ENCODE measurements around the gene CCL18. TPM values are rescaled to one million over a fixed set of nuclear protein-coding genes. Genes with fewer than 3 reads are reported as not detected.

Gene CCL18
- total RNA-seq, 1 experiment from 2014 or later, result not detected

GRCh38 chr17:36069136-36069535 is 5.1 kb downstream of the CCL18 start:
- Histone ChIP-seq H3K4me1 (ENCODE audit: control insufficient read depth, insufficient read depth, low read length) (no peaks in the 10 kb centered on the region), H3K27ac (ENCODE audit: low read length) (no peak overlapping the region), H3K36me3 (ENCODE audit: control insufficient read depth, insufficient read depth, low read length) (no peaks in the 10 kb centered on the region), H3K4me3 (ENCODE audit: low read depth in 2 of 2, low read length in 2 of 2) (no peak overlapping the region), H3K9me3 (ENCODE audit: control insufficient read depth, insufficient read depth, low read depth, low read length) (no peaks in the 10 kb centered on the region), H3K27me3 (ENCODE audit: control insufficient read depth, insufficient read depth, low read length) (peaks cover 5% of the 10 kb centered on the region)
- no peak for TF ChIP-seq POLR2AphosphoS5 (IDR thresholded peaks at IDR 0.05; ENCODE audit: low read depth, low read length)
- TF ChIP-seq SIN3A (IDR thresholded peaks at IDR 0.05; ENCODE audit: borderline replicate concordance, insufficient read depth, low read depth, low read length), result no peak
- TF ChIP-seq TCF7L2 (IDR thresholded peaks at IDR 0.05; ENCODE audit: low read depth, low read length), result no peak
- TF ChIP-seq, protein P1, sequence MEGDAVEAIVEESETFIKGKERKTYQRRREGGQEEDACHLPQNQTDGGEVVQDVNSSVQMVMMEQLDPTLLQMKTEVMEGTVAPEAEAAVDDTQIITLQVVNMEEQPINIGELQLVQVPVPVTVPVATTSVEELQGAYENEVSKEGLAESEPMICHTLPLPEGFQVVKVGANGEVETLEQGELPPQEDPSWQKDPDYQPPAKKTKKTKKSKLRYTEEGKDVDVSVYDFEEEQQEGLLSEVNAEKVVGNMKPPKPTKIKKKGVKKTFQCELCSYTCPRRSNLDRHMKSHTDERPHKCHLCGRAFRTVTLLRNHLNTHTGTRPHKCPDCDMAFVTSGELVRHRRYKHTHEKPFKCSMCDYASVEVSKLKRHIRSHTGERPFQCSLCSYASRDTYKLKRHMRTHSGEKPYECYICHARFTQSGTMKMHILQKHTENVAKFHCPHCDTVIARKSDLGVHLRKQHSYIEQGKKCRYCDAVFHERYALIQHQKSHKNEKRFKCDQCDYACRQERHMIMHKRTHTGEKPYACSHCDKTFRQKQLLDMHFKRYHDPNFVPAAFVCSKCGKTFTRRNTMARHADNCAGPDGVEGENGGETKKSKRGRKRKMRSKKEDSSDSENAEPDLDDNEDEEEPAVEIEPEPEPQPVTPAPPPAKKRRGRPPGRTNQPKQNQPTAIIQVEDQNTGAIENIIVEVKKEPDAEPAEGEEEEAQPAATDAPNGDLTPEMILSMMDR (IDR thresholded peaks at IDR 0.05), result no peak
- TF ChIP-seq, protein P2, sequence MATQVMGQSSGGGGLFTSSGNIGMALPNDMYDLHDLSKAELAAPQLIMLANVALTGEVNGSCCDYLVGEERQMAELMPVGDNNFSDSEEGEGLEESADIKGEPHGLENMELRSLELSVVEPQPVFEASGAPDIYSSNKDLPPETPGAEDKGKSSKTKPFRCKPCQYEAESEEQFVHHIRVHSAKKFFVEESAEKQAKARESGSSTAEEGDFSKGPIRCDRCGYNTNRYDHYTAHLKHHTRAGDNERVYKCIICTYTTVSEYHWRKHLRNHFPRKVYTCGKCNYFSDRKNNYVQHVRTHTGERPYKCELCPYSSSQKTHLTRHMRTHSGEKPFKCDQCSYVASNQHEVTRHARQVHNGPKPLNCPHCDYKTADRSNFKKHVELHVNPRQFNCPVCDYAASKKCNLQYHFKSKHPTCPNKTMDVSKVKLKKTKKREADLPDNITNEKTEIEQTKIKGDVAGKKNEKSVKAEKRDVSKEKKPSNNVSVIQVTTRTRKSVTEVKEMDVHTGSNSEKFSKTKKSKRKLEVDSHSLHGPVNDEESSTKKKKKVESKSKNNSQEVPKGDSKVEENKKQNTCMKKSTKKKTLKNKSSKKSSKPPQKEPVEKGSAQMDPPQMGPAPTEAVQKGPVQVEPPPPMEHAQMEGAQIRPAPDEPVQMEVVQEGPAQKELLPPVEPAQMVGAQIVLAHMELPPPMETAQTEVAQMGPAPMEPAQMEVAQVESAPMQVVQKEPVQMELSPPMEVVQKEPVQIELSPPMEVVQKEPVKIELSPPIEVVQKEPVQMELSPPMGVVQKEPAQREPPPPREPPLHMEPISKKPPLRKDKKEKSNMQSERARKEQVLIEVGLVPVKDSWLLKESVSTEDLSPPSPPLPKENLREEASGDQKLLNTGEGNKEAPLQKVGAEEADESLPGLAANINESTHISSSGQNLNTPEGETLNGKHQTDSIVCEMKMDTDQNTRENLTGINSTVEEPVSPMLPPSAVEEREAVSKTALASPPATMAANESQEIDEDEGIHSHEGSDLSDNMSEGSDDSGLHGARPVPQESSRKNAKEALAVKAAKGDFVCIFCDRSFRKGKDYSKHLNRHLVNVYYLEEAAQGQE (IDR thresholded peaks at IDR 0.05; ENCODE audit: insufficient read depth in 1 of 2, low read depth in 2 of 2, low read length in 1 of 2), result no peak
- intact Hi-C loops (cut with micrococcal nuclease; ENCODE audit: unreplicated experiment), result no loop called here
- no peak for ATAC-seq
- no peak for DNase-seq (ENCODE audit: low read depth, low spot score)
- POLR2A ChIA-PET, result no interaction called here
- no TSS peak for BruUV-seq (replicated peaks)
- in situ Hi-C loops (cut with HindIII; ENCODE audit: low pct_unique_long_range_greater_than_20kb, low sequenced_read_pairs), result no loop called here
- CTCF ChIA-PET, result no interaction called here

DNA sequence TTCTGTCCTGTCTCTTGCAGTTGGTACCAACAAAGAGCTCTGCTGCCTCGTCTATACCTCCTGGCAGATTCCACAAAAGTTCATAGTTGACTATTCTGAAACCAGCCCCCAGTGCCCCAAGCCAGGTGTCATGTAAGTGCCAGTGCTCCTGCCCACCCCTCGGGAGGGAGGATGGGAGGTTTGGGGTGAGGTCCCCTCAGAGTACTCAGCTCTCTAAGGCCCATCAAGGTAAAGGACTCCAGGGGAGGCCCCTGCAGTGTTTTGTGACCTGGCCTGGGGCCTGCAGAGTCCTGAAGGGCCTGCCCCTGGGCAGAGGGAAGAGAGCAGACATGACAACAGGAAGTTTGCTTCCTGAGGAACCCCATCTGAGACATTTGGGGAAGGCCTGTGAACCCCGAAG is 6.4 kb downstream of the CCL18 start:
- no peak overlapping the region for H3K4me3 ChIP-seq (ENCODE audit: low read depth in 2 of 2, low read length in 2 of 2)
- BruUV-seq (replicated peaks), result no TSS peak
- ATAC-seq, result no peak
- in situ Hi-C loops (cut with HindIII; ENCODE audit: low pct_unique_long_range_greater_than_20kb, low sequenced_read_pairs) (no loop called here), intact Hi-C loops (cut with micrococcal nuclease; ENCODE audit: unreplicated experiment) (no loop called here)
- ChIA-PET POLR2A (interaction anchor here (1.6 kb wide), 1 partner anchor 94 kb away, joined by 6 read pairs; no protein-coding TSS in a partner anchor), CTCF (no interaction called here)
- peaks cover 10% of the 10 kb centered on the region for H3K27me3 ChIP-seq (ENCODE audit: control insufficient read depth, insufficient read depth, low read length)
- H3K27ac ChIP-seq (ENCODE audit: low read length), result no peak overlapping the region
- no peak for DNase-seq (ENCODE audit: low read depth, low spot score)
- H3K9me3 ChIP-seq (ENCODE audit: control insufficient read depth, insufficient read depth, low read depth, low read length), result no peaks in the 10 kb centered on the region
- TF ChIP-seq TCF7L2 (IDR thresholded peaks at IDR 0.05; ENCODE audit: low read depth, low read length), result no peak
- TF ChIP-seq, protein P1 (IDR thresholded peaks at IDR 0.05), result no peak
- TF ChIP-seq, protein P2 (IDR thresholded peaks at IDR 0.05; ENCODE audit: insufficient read depth in 1 of 2, low read depth in 2 of 2, low read length in 1 of 2), result no peak
- H3K36me3 ChIP-seq (ENCODE audit: control insufficient read depth, insufficient read depth, low read length), result no peaks in the 10 kb centered on the region
- no peaks in the 10 kb centered on the region for H3K4me1 ChIP-seq (ENCODE audit: control insufficient read depth, insufficient read depth, low read length)
